ENCODE measurements around the gene SLC30A3. TPM values are rescaled to one million over a fixed set of nuclear protein-coding genes. Genes with fewer than 3 reads are reported as not detected.

The SLC30A3 gene
- total and polyA plus RNA-seq, 2 of the 4 experiments (the other 2 are of a cell fraction) = 0.15 TPM; not detected in 1

DNA sequence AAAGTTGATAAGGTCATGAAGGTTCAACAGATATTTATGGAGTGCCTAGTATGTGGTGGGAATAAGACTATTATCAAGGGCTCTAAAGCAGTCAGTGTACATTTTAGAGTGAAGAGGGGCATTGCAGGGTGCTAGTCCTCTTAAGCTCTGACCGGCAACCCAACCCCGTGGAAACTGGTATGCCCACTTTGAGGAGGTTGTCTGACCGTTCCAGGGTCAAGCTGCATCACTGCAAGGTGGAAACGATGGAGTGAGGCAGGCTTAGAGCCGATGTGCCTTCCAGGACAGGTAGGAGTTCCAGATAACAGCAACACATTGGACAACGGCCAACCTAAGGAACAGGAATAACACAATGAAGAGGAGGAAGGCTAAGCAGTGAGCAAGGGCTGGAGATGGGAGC, 46.8 kb upstream of the SLC30A3 start:
- H4K8ac ChIP-seq (ENCODE audit: low read depth in 2 of 2, low read length in 2 of 2) = no peak overlapping the region
- H3K56ac ChIP-seq (ENCODE audit: extremely low read depth, insufficient read depth, low read length) = no peak overlapping the region
- H4K20me1 ChIP-seq (ENCODE audit: insufficient read depth, low read length) = peaks cover 10% of the 10 kb centered on the region
- TF ChIP-seq NFE2L2 (IDR thresholded peaks at IDR 0.05; ENCODE audit: low read depth, low read length) (no peak), FOS (IDR thresholded peaks at IDR 0.05; ENCODE audit: low read depth, low read length) (no peak), MAFK (IDR thresholded peaks at IDR 0.05; ENCODE audit: low read depth, low read length) (no peak), RFX5 (IDR thresholded peaks at IDR 0.05; ENCODE audit: low read depth, low read length) (no peak), RCOR1 (IDR thresholded peaks at IDR 0.05; ENCODE audit: insufficient replicate concordance, low read length) (no peak), CEBPB (IDR thresholded peaks at IDR 0.05; ENCODE audit: low read depth, low read length) (no peak), SMC3 (IDR thresholded peaks at IDR 0.05; ENCODE audit: low read depth, low read length) (no peak), CHD1 (IDR thresholded peaks at IDR 0.05; ENCODE audit: low read depth, low read length) (no peak), BHLHE40 (IDR thresholded peaks at IDR 0.05; ENCODE audit: low read depth, low read length) (no peak), POLR2A (IDR thresholded peaks at IDR 0.05; ENCODE audit: low read depth, low read length) (no peak), RAD21 (IDR thresholded peaks at IDR 0.05; ENCODE audit: low read length) (no peak), MAZ (IDR thresholded peaks at IDR 0.05; ENCODE audit: borderline replicate concordance, low read depth, low read length) (no peak), MXI1 (IDR thresholded peaks at IDR 0.05; ENCODE audit: borderline replicate concordance, low read depth, low read length) (no peak)
- TF ChIP-seq, protein P1, sequence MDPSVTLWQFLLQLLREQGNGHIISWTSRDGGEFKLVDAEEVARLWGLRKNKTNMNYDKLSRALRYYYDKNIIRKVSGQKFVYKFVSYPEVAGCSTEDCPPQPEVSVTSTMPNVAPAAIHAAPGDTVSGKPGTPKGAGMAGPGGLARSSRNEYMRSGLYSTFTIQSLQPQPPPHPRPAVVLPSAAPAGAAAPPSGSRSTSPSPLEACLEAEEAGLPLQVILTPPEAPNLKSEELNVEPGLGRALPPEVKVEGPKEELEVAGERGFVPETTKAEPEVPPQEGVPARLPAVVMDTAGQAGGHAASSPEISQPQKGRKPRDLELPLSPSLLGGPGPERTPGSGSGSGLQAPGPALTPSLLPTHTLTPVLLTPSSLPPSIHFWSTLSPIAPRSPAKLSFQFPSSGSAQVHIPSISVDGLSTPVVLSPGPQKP (IDR thresholded peaks at IDR 0.05; ENCODE audit: borderline replicate concordance, low read depth, low read length) = no peak
- TF ChIP-seq, protein P2, sequence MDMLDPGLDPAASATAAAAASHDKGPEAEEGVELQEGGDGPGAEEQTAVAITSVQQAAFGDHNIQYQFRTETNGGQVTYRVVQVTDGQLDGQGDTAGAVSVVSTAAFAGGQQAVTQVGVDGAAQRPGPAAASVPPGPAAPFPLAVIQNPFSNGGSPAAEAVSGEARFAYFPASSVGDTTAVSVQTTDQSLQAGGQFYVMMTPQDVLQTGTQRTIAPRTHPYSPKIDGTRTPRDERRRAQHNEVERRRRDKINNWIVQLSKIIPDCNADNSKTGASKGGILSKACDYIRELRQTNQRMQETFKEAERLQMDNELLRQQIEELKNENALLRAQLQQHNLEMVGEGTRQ (IDR thresholded peaks at IDR 0.05; ENCODE audit: low read depth, low read length) = no peak
- TF ChIP-seq, protein P3, sequence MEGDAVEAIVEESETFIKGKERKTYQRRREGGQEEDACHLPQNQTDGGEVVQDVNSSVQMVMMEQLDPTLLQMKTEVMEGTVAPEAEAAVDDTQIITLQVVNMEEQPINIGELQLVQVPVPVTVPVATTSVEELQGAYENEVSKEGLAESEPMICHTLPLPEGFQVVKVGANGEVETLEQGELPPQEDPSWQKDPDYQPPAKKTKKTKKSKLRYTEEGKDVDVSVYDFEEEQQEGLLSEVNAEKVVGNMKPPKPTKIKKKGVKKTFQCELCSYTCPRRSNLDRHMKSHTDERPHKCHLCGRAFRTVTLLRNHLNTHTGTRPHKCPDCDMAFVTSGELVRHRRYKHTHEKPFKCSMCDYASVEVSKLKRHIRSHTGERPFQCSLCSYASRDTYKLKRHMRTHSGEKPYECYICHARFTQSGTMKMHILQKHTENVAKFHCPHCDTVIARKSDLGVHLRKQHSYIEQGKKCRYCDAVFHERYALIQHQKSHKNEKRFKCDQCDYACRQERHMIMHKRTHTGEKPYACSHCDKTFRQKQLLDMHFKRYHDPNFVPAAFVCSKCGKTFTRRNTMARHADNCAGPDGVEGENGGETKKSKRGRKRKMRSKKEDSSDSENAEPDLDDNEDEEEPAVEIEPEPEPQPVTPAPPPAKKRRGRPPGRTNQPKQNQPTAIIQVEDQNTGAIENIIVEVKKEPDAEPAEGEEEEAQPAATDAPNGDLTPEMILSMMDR (conservative IDR thresholded peaks at IDR 0.05; ENCODE audit: low read depth, low read length) = no peak
- no peak overlapping the region for H2BK20ac ChIP-seq (ENCODE audit: low read depth, low read length)
- no peak overlapping the region for H3K4me2 ChIP-seq (ENCODE audit: low read depth, low read length)
- H2AFZ ChIP-seq (replicated peaks; ENCODE audit: low read length, poor library complexity) = no peak overlapping the region
- H3K9me1 ChIP-seq (ENCODE audit: insufficient read depth, low read length) = no peaks in the 10 kb centered on the region; the same call in 1 of the 2 replicates
- CTCF ChIA-PET = no interaction called here
- H3K36me3 ChIP-seq (ENCODE audit: control insufficient read depth, insufficient read depth, low read length) = peaks cover 14% of the 10 kb centered on the region
- no peak overlapping the region for H2AK9ac ChIP-seq (replicated peaks; ENCODE audit: low read depth, low read length, poor library complexity)
- no peak overlapping the region for H2BK120ac ChIP-seq (ENCODE audit: low read depth, low read length)
- no peak overlapping the region for H3K18ac ChIP-seq (ENCODE audit: low read depth, low read length)
- peaks cover 39% of the 10 kb centered on the region for H3K27me3 ChIP-seq (ENCODE audit: control insufficient read depth, insufficient read depth, low read length)
- dilution Hi-C loops (cut with HindIII; ENCODE audit: low sequenced_read_pairs, unreplicated experiment) (no loop called here), in situ Hi-C loops (cut with MboI; ENCODE audit: low sequenced_read_pairs) (no loop called here), intact Hi-C loops (cut with micrococcal nuclease) (no loop called here)
- no peaks in the 10 kb centered on the region; the same call in 1 of the 2 replicates for H3K9me3 ChIP-seq (ENCODE audit: control insufficient read depth, insufficient read depth, low read length)
- no peak overlapping the region for H3K4me3 ChIP-seq (ENCODE audit: insufficient read depth, low read depth, low read length)
- no peak overlapping the region for H3K9ac ChIP-seq (ENCODE audit: low read depth, low read length)
- WGBS, 2 experiments (ENCODE audit: extremely low coverage in 2 of 2, insufficient read length in 1 of 2) = 93% methylated on average over 6 of the region's 6 CpGs; no CpG with 5 or more reads in 1 of the 2 experiments
- POLR2A ChIA-PET (ENCODE audit: unreplicated experiment) = no interaction called here
- no peak overlapping the region for H2AK5ac ChIP-seq (ENCODE audit: low read depth, low read length)
- no peaks in the 10 kb centered on the region for H3K79me1 ChIP-seq (ENCODE audit: low read depth in 1 of 2, low read length in 2 of 2)
- no TSS peak for BruUV-seq (replicated peaks)
- no peak overlapping the region for H4K91ac ChIP-seq (ENCODE audit: insufficient read depth, low read depth, low read length)
- no peak overlapping the region for H3K27ac ChIP-seq (ENCODE audit: insufficient read depth, low read length)
- H3K23ac ChIP-seq (ENCODE audit: low read depth, low read length) = no peak overlapping the region
- no peak overlapping the region for H2BK15ac ChIP-seq (ENCODE audit: low read depth, low read length)
- no peak overlapping the region for H2BK5ac ChIP-seq (ENCODE audit: low read depth, low read length, poor library complexity, severe bottlenecking)
- ATAC-seq (ENCODE audit: low read depth) (no peak), DNase-seq (no peak)
- H3K4me1 ChIP-seq (ENCODE audit: control insufficient read depth, insufficient read depth, low read length) = no peaks in the 10 kb centered on the region; the same call in 1 of the 2 replicates
- no peak overlapping the region for H3K14ac ChIP-seq (replicated peaks; ENCODE audit: low read depth, low read length)
- no peak overlapping the region for H3K4ac ChIP-seq (ENCODE audit: low read depth, low read length)
- no peak overlapping the region for H4K5ac ChIP-seq (ENCODE audit: low read depth, low read length)

Measured in IMR-90 (cell line).